Measurements from ENCODE around the gene ZGPAT. TPM values are rescaled to one million over a fixed set of nuclear protein-coding genes. Genes with fewer than 3 reads are reported as not detected.

ZGPAT gene
- total RNA-seq, 1 donor from 2014 or later, result 19.2 TPM

DNA sequence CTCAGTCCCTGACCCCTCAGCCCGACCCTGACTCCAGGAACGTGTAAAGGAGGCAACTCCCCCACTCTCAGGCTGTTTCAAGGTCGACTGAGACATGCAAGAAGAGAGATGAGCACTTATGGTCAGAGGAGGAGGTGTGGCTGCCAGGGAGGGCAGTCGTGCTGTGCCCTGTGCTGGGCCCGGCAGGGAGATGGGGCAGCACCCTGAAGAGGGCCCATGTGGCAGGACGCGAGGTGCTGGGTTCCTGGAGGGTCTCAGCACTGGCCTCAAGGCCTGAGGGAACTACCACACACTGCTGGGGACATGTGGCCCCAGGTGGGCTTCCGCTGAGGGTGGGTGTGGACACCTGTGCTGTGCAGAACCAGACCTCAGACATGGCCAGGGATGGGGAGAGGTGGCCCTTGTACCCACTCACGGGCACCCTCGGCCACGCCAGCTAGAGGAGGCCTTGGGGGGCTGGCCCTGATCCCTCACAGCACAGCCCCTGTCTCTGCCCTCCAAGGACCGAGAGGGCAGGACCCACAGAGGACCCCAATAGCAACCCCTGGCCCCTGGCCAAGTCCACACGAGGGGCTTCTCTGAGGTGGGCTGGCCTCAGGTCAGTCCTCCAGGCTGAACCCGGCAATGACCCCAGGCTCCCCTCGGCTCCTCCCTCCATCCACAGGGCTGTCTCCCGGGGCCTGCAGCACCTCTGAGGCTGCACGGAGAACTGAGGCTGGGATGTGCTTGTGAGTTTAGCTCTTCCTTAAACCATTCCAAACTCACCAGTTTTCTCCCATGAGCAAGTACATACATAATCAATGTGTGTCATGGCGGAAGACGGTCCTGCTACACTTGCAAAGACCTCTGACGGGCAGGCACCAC, 40.5 kb downstream of the ZGPAT start:
- Mint-ChIP-seq H3K27ac (ENCODE audit: unreplicated experiment) (no peak overlapping the region), H3K4me1 (ENCODE audit: low read depth) (no peaks in the 10 kb centered on the region), H3K9me3 (ENCODE audit: low read depth) (no peaks in the 10 kb centered on the region), H3K4me3 (ENCODE audit: unreplicated experiment) (no peak overlapping the region), H3K27me3 (ENCODE audit: low read depth) (no peaks in the 10 kb centered on the region), H3K36me3 (ENCODE audit: low read depth) (peaks cover 3% of the 10 kb centered on the region)
- no peak for DNase-seq (ENCODE audit: low spot score)
- TF ChIP-seq, protein P1, sequence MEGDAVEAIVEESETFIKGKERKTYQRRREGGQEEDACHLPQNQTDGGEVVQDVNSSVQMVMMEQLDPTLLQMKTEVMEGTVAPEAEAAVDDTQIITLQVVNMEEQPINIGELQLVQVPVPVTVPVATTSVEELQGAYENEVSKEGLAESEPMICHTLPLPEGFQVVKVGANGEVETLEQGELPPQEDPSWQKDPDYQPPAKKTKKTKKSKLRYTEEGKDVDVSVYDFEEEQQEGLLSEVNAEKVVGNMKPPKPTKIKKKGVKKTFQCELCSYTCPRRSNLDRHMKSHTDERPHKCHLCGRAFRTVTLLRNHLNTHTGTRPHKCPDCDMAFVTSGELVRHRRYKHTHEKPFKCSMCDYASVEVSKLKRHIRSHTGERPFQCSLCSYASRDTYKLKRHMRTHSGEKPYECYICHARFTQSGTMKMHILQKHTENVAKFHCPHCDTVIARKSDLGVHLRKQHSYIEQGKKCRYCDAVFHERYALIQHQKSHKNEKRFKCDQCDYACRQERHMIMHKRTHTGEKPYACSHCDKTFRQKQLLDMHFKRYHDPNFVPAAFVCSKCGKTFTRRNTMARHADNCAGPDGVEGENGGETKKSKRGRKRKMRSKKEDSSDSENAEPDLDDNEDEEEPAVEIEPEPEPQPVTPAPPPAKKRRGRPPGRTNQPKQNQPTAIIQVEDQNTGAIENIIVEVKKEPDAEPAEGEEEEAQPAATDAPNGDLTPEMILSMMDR (IDR thresholded peaks at IDR 0.05), result no peak

DNA sequence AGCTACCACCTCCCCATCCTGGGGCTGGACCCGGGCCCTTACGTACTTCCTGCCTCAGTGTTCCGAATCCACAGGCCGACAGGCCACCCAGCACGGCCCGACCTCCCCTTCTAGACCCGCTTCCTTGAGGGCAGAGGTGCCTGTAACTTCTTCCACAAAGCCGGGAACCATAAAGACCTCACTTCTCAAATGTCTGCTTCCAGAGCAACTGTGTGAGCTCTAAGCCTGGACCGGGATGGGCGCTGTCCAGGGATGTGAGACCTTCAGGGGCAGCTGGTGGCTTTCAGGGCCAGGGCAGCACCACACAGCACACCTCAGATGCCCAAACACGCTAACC, 41.1 kb downstream of the ZGPAT start:
- Mint-ChIP-seq H3K27me3 (ENCODE audit: low read depth) (no peaks in the 10 kb centered on the region), H3K27ac (ENCODE audit: unreplicated experiment) (no peak overlapping the region), H3K36me3 (ENCODE audit: low read depth) (no peaks in the 10 kb centered on the region), H3K9me3 (ENCODE audit: low read depth) (no peaks in the 10 kb centered on the region), H3K4me3 (ENCODE audit: unreplicated experiment) (no peak overlapping the region), H3K4me1 (ENCODE audit: low read depth) (no peaks in the 10 kb centered on the region)
- DNase-seq (ENCODE audit: low spot score), result peak; percentile 85
- TF ChIP-seq, protein P1 (IDR thresholded peaks at IDR 0.05), result no peak

DNA sequence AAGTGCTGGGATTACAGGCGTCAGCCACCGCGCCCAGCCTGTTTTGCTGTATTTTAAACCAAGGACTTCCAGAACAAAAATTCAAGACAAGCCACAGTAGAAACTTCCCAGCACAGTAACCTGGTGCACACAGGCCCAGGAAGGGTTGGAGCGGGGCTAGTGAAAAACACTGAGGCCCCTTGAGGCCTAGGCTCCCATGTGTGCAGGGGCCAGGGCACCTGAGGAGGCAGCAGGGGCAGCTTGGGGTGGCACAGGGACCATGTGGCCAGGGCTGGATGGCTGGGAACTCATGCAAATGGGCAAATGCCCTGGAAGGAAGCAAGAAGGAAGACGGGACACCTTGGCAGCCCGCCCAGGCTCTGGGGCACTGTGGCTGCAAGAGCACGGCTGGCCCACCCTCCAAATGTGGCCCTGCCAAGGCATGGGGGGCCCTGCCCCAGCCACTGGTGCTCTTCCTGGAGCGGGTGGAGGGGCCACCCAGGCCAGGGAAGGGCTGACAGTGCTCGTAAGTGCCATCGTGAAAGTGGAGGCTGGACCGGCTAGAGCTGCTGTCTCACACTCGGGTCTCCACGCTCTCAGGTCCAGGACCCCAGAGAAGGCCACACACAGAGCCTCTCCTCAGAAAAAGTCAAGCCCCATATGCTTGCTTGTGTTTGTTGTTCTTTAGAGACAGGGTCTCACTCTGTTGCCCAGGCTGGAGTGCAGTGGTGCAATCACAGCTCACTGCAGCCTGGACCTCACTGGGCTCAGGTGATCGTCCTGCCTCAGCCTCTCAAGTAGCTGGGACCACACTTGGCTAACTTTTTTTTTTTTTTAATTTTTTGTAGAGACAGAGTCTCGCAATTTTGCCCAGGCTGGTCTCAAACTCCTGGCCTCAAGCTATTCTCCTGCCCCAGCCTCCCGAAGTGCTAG, 42.0 kb downstream of the ZGPAT start:
- H3K27me3 Mint-ChIP-seq (ENCODE audit: low read depth), result no peaks in the 10 kb centered on the region
- DNase-seq (ENCODE audit: low spot score), result peak; percentile 62
- no peak overlapping the region for H3K27ac Mint-ChIP-seq (ENCODE audit: unreplicated experiment)
- TF ChIP-seq, protein P1 (IDR thresholded peaks at IDR 0.05), result no peak
- H3K36me3 Mint-ChIP-seq (ENCODE audit: low read depth), result no peaks in the 10 kb centered on the region
- no peak overlapping the region for H3K4me3 Mint-ChIP-seq (ENCODE audit: unreplicated experiment)
- H3K4me1 Mint-ChIP-seq (ENCODE audit: low read depth), result no peaks in the 10 kb centered on the region
- no peaks in the 10 kb centered on the region for H3K9me3 Mint-ChIP-seq (ENCODE audit: low read depth)

DNA sequence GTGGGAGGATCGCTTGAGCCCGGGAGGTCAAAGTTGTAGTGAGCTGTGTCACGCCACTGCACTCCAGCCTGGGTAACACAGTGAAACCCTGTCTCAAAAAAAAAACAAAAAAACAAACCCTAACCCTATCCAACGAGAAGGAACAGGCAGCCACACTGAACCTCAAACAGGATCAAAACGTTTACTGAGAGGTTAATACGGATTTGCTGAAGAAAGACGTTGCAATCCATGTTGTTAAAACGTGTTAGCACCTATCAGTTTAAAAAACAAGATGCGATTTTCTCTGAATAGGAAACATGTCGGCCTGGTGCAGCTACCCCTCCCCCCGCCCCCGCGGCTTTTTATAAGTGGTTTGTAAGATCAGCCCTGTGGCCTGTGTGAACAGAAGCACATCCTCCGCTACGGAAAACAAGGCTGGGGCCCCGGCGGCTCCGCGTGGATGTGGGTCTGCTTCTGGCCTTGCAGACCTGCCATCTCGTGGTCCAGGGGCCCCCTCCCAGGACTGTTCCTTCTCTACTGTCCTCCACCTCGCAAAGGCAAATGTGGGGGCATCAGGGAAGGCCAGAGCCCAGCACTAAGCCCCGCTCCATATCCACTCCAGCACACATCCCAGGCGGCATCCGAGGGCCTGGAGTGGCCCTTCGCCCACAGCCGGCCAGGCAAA, 43.1 kb downstream of the ZGPAT start:
- Mint-ChIP-seq H3K36me3 (ENCODE audit: low read depth) (peaks cover 1% of the 10 kb centered on the region), H3K9me3 (ENCODE audit: low read depth) (no peaks in the 10 kb centered on the region), H3K27ac (ENCODE audit: unreplicated experiment) (no peak overlapping the region), H3K4me1 (ENCODE audit: low read depth) (no peaks in the 10 kb centered on the region), H3K27me3 (ENCODE audit: low read depth) (no peaks in the 10 kb centered on the region), H3K4me3 (ENCODE audit: unreplicated experiment) (no peak overlapping the region)
- DNase-seq (ENCODE audit: low spot score), result no peak
- TF ChIP-seq, protein P1 (IDR thresholded peaks at IDR 0.05), result no peak

Measured in chondrocyte (in vitro differentiated cells).